Measurements from ENCODE around the gene TMC7.
A peak's percentile ranks its signal among the peaks of the same experiment; 100 is the strongest.

DNA sequence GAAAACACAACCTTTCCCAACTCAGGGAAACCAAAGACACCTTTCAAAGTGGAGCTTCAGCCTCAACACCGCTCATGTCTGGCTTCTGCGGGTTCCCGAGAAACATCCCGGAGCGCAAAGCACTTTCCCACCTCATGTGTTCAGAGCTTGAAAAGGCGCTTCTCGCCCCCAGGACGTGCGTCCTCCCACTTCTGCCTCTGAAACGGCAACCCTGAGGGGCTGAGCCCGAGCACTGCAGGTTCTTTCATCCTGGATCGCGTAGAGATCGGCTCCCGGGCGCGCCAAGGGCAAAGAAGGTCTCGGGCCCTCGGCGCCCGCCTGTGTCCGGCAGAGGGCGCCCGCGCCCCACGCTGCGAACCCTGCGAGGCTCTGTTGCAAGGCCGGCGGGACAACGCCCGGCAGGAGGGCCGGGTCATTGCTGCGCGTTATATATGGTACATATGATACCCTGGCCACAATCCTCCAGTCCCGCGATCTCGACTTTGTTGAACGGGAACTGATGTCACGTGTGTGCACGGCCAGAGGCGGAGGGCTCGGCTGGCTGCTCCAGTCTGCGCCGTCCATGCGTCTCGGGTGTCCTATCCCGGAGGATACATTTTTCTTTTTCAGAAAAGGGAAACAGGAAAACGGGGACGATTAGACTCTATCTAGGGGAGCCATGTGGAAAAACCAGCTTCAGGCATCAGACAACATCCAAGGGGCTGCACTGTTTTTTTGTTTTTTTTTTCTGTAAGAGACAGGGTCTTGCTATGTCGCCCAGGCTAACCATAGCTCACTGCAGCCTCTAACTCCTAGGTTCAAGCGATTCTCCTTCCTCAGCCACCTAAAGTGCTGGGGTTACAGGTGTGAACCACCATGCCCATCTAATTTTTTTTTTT is 102.8 kb downstream of the TMC7 start:
- TF ChIP-seq CTCF (IDR thresholded peaks at IDR 0.05; ENCODE audit: insufficient read depth, low read length) = peak; percentile 80
- TF ChIP-seq POLR2AphosphoS5 (IDR thresholded peaks at IDR 0.05; ENCODE audit: low read depth) = no peak
- TF ChIP-seq GABPA (IDR thresholded peaks at IDR 0.05; ENCODE audit: low read depth) = no peak
- TF ChIP-seq, protein P1, sequence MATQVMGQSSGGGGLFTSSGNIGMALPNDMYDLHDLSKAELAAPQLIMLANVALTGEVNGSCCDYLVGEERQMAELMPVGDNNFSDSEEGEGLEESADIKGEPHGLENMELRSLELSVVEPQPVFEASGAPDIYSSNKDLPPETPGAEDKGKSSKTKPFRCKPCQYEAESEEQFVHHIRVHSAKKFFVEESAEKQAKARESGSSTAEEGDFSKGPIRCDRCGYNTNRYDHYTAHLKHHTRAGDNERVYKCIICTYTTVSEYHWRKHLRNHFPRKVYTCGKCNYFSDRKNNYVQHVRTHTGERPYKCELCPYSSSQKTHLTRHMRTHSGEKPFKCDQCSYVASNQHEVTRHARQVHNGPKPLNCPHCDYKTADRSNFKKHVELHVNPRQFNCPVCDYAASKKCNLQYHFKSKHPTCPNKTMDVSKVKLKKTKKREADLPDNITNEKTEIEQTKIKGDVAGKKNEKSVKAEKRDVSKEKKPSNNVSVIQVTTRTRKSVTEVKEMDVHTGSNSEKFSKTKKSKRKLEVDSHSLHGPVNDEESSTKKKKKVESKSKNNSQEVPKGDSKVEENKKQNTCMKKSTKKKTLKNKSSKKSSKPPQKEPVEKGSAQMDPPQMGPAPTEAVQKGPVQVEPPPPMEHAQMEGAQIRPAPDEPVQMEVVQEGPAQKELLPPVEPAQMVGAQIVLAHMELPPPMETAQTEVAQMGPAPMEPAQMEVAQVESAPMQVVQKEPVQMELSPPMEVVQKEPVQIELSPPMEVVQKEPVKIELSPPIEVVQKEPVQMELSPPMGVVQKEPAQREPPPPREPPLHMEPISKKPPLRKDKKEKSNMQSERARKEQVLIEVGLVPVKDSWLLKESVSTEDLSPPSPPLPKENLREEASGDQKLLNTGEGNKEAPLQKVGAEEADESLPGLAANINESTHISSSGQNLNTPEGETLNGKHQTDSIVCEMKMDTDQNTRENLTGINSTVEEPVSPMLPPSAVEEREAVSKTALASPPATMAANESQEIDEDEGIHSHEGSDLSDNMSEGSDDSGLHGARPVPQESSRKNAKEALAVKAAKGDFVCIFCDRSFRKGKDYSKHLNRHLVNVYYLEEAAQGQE (IDR thresholded peaks at IDR 0.05; ENCODE audit: insufficient replicate concordance, low read depth) = no peak
- no peak for TF ChIP-seq SPI1 (IDR thresholded peaks at IDR 0.05; ENCODE audit: borderline replicate concordance, low read depth)
